ENCODE measurements around the gene CEP55.

- no peak for TF ChIP-seq CTCF (IDR thresholded peaks at IDR 0.05 in 2 of 3, conservative IDR thresholded peaks at IDR 0.05 in 1 of 3; ENCODE audit: control insufficient read depth in 2 of 3, extremely low read depth in 1 of 3, insufficient read depth in 1 of 3, low read depth in 3 of 3, low read length in 3 of 3)
- no peak for TF ChIP-seq POLR2A (IDR thresholded peaks at IDR 0.05; ENCODE audit: low read depth, low read length)
Observed at GRCh38 chr10:93469454-93469853, 27.0 kb upstream of the CEP55 start.

Data from GM12878 (cell line).